ENCODE results near the gene MRPL39.
A peak's percentile ranks its signal among the peaks of the same experiment; 100 is the strongest.
"Not testable (repeated sequence)": the region's sequence is repeated elsewhere in the genome, so short reads cannot be mapped to it uniquely, and the experiment has no call there.

MRPL39 gene

GRCh38 chr21:25607151-25608043, at the start of gene MRPL39:
Gene MRPL39 (minus strand): TSS chr21:25607481. CDS start chr21:25607475, 6 bp downstream.
- DNase-seq (ENCODE audit: low spot score): peak; percentile 90

- DNase-seq (ENCODE audit: low spot score): no peak
Measured at GRCh38 chr21:25656412-25656811, 49.1 kb upstream of the MRPL39 start.

DNA sequence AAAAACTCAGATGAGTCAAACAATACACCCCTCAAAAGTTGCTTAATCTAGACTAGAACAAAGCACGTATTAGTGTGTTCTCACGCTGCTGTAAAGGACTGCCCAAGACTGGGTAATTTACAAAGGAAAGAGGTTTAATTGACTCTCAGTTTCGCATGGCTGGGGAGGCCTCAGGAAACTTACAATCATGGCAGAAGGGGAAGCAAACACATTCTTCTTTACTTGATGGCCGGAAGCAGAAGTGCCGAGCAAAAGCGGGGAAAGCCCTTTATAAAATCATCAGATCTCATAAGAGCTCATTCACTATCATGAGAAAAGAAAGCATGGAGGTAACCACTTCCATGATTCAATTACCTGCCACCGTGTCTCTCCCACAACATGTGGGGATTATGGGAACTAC, 41.9 kb upstream of the MRPL39 start:
- no peak for DNase-seq (ENCODE audit: low spot score)

GRCh38 chr21:25647647-25648046, 40.4 kb upstream of the MRPL39 start:
- DNase-seq (ENCODE audit: low spot score): no peak

DNA sequence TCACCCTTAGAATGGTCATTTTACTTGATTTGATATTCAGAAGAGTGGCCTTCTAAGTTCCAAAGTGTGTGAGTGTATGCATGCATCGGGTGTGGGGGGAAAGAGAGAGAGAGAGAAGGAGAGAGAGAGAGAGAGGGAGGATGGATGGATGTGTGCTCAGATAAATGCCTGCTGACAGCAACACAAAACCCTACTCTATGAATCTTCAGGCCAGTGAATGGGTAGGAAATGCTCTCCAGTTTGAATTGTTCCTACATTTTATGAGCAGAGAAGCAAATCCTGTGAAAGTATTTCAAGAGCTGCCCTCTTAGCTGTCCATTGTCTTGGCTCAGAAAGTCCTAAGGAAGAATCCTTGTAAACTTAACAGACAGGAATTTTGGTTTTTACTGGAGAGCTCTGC, 39.2 kb upstream of the MRPL39 start:
- DNase-seq (ENCODE audit: low spot score): no peak

DNA sequence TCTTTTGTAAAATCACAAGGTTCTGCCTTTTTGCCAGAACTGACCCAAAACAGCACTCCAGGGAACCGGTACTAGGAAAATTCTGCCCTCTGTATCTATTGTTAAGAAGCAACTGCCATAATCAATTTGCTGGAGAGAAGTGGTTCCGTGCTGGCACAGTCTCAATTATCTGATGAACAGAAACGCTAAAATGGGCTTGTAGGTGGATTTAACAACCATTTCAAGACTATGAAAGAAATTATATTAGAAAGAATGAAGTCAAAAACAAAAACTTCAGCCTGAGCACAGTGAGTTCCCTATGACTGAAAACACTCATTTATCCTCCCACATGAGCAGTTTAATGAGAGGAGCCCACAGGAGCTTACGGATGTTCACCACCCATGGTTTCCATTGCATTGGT, 36.2 kb upstream of the MRPL39 start:
- no peak for DNase-seq (ENCODE audit: low spot score)

- no peak for DNase-seq (ENCODE audit: low spot score)
Measured at GRCh38 chr21:25640943-25641292, 33.6 kb upstream of the MRPL39 start.

- no peak for DNase-seq (ENCODE audit: low spot score)
Measured at GRCh38 chr21:25640202-25640942, 33.1 kb upstream of the MRPL39 start.

DNA sequence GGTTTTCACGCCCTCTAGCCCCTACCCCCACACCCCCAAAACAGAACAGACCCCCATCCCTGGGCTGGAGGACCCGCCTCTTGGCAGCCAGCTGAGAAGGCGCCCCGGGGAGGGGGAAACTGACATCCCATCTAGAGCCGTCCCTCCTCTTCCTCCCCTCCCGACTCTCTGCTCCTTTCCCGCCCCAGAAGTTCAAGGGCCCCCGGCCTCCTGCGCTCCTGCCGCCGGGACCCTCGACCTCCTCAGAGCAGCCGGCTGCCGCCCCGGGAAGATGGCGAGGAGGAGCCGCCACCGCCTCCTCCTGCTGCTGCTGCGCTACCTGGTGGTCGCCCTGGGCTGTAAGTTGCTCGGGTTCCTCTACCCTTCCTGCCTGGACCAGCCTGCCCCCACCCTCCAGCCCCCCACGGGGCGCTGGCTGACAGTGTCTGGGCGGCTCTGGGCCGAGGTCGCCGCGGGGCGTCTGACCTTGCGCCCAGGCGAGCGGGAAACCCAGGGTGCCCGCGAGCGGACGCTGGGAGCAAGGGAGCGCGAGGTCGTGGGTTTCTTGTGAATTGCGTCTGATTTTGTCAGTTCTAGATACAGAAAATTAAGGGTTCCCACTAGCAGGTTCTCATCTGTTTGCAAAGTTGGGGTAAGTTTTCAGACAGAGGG, 32.4 kb upstream of the MRPL39 start:
- peak; percentile 11 for DNase-seq (ENCODE audit: low spot score)

DNA sequence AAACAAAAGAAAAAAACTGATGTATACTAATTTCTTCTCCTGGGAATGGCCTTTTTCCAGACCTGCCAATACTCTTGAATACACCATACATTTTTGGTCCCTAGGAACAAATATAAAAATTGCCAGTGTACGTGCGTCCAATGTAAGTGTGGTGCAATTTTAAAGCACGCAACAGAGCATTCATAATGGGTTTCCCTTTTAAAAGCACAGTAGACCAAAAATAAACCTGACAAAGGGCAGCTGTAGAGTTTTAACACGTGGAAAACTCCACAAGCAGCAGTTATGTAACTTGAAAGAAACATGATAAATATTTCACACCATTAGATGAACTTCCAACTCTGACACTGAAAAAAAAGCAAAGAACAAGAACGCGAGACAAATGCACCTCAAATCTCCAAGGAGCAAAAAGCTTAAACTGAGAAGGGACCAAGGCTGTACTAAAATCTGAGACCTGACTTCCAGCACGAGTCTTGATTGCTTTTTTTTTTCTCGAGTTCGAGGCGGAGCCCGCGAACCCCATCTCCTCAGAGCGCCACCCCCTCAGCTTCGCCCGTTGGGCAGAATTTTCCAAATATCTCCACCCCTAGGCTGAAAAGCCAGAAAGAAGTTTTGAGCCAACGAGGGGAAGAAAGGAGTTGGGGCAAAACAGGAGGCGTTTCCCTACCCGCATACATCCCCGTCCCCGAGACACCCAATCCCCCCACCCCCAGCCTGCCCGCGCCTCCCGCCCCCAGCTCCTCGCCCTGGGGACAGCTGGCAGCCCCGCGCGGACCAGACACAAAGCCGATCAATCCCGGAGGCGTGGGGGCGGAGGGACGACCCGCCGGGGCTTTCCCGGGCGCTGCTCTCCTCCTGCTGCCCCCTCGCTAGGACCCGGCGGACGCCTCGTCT, 31.6 kb upstream of the MRPL39 start, which contains the start of gene JAM2:
TSS of gene JAM2 (plus strand) at position 599 of the 891 bp plus-strand sequence. CDS start 564 bp downstream, outside the sequence.
- DNase-seq (ENCODE audit: low spot score): no peak

DNA sequence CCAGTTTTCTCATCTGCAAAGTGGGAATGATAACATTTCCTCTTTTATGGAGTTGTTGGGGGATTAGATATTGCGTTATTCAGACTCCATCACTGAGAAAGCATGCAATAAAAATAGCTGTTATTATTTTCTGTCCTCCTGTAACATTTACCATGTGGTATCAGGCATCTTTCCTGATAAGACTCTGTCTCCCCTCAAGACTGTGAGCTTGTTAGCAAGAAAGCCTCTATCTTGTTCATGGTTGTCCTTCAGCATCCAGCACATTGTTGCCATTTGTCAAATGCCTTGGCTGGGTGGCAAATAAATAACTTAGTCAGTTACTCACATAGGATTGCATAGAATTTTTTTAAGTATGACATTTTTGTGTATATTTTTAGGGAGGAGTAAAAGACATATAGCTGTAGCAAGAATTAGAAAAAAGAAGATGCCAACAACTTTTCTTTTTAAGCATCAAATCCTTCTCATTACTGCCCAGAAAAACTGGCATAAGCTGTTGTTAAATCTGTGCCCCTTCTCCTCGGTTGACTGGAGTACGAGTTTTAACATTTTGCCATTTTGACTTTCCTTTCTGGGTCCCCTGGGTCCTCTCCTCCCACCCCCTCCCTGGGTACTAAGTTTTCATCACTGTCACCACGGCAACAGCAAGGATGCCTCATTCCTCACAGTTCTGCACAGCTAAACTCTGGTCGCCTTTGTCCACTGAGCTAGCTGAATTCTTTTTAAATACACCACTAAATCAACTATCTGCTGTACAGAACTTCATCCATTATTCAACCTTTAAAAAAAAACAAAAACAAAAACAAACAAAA, 30.8 kb upstream of the MRPL39 start:
- DNase-seq (ENCODE audit: low spot score): no peak

DNA sequence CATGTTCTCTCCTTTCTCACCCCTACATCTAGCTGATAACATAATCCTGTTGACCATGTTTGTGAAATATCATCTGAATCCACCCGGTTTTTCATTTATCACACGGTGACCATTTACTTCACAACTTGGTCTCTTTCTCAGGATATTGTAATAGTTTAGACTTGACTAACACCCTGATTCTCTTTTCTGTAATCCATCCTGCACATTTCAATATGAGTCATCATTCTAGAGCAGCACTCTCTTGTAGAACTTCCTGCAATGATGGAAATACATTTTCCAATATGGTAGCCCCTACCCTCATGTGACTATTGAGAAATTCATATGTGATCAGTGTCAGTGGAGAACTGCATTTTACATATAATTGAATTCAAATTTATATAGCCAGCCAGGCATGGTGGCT, 29.4 kb upstream of the MRPL39 start:
- peak; percentile 26 for DNase-seq (ENCODE audit: low spot score)

DNA sequence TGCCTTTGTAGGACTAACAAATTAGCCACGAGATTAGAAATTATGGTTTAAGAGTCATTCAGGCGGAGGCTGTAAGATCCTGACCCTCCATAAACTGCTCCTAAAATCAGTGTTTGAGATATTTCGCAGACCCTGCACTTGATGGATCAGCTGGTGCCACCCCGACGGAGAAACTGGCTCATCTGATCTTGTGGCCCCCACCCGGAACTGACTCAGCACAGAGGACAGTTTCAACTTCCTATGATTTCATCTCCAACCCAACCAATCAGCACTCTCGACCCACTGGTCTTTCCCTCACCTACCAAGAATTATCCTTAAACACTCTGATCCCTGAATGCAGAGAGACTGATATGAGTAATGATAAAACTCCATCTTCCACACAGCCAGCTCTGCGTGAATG, 28.0 kb upstream of the MRPL39 start:
- no peak for DNase-seq (ENCODE audit: low spot score)

GRCh38 chr21:25632296-25632695, 25.0 kb upstream of the MRPL39 start:
- DNase-seq (ENCODE audit: low spot score): no peak

- DNase-seq (ENCODE audit: low spot score): no peak
Measured at GRCh38 chr21:25626757-25627156, 19.5 kb upstream of the MRPL39 start.

GRCh38 chr21:25625776-25626555, 18.7 kb upstream of the MRPL39 start:
- not testable (repeated sequence) for DNase-seq (ENCODE audit: low spot score)

DNA sequence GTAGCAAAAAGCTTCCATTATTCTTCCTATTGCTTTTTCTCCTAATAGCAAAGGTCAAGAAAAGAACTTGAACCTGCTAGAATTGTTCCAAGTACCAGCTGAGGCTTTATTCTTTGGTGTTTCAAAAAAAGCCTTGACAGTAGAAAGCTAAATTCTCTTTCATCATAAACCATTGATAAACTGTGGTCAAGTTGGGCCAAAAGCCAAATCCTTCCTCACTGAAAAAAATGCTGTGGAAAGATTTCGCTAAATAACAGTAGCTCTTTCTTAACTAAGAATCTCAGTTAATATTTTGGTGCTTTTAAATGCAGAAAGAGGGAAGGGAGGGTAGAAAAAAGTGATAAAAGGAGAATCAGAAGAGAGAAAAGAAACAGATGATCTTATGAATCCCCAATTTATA, 17.8 kb upstream of the MRPL39 start:
- no peak for DNase-seq (ENCODE audit: low spot score)

DNA sequence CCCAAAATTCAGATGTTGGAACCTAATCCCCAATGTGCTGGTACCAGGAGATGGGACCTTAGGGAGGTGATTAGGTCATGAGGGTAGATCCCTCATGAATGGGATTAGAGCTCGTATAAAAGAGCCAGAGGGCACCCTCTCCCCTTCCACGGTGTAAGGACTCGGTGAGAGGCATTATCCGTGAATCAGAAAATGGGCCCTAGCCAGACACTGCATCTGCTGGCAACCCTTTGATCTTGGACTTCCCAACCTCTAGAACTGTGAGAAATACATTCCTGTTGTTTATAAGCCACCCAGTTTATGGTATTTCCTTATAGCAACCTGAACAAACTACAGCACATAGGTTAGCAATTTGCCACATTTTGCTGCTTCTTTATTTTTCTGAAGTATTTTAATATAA, 17.2 kb upstream of the MRPL39 start:
- DNase-seq (ENCODE audit: low spot score): no peak

DNA sequence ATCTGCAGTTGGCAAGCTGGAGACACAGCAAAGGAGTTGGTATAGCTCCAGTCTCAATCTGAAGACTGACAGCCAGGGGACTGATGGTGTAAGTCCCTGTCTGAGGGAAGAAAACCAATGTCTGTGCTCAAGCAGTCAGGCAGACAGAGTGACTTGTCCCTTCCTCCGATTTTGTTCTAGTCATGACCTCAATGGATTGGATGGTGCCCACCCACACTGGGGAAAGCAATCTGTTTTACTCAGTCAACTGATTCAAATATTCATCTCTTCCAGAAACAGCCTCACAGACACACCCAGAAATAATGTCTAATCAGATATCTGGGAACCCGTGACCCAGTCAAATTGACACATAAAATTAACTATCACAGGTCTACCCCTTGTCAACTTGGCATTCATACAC, 11.9 kb upstream of the MRPL39 start:
- no peak for DNase-seq (ENCODE audit: low spot score)

DNA sequence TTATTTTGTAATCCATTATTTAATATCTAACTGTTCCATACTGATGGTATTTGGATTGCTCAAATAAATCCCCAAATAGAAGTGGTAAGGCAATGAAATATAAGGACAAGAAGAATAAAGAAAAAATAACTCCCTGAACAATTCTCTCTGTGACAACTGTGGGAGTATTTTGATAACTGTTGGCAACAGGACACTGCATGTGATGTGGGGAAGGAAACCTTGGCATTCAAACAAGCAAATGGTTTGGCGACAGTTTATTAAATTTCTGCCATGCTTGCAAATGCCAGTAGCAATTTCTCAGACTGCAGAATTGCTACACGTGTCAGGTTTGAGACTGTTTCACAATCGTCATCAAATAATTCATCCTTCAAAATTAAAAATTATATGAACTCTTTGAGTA, 8.6 kb upstream of the MRPL39 start:
- DNase-seq (ENCODE audit: low spot score): no peak

Measured in kidney tubule cell (primary cell).